K562 (cell line): ENCODE results near the gene NUP85. TPM values are rescaled to one million over a fixed set of nuclear protein-coding genes. Genes with fewer than 3 reads are reported as not detected.

Source experiments
- ATF1 ChIP-seq, 2 experiments: fragments of 450-650 bp in 1 of 2; IDR thresholded peaks; 2 replicates each; pipeline ENCODE4 v1.6.1; 2016; ENCODE audit warnings: missing compliant biosample characterization in 1 of 2, missing genetic modification characterization in 1 of 2
- CEBPG ChIP-seq, 3 experiments: fragments of 200-800 bp in 1 of 3; sonication (Bioruptor generic) in 1 of 3; sonication (generic) in 1 of 3; formaldehyde crosslinking in 1 of 3; IDR thresholded peaks in 2 of 3; conservative IDR thresholded peaks in 1 of 3; 2 replicates each; pipeline versions ENCODE4 v1.6.1 to v1.8.0; 2016 to 2022; ENCODE audit warnings: missing compliant biosample characterization in 2 of 3, missing genetic modification characterization in 2 of 3, mild to moderate bottlenecking in 1 of 3, missing genetic modification reagents in 1 of 3
- CEBPZ ChIP-seq: fragments of 150-350 bp; IDR thresholded peaks from 2 replicates; pipeline ENCODE4 v1.6.1; 2014; ENCODE audit warnings: low read depth, mild to moderate bottlenecking, low read length, borderline replicate concordance
- CHD2 ChIP-seq: IDR thresholded peaks from 2 replicates; pipeline ENCODE4 v1.6.1; 2011; ENCODE audit warnings: low read depth, low read length
- CREB1 ChIP-seq, 2 experiments: sonication (generic) in 1 of 2; formaldehyde crosslinking in 1 of 2; IDR thresholded peaks; 2 replicates each; pipeline versions ENCODE4 v1.6.1 to v1.8.0; 2012 to 2022; ENCODE audit warnings: inconsistent platforms in 1 of 2, mild to moderate bottlenecking in 1 of 2, missing genetic modification reagents in 1 of 2, moderate library complexity in 1 of 2
- E2F3 ChIP-seq: fragments of 250-450 bp; sonication (Bioruptor Pico); IDR thresholded peaks from 2 replicates; pipeline ENCODE4 v1.4.0; 2020; ENCODE audit warnings: mild to moderate bottlenecking
- L3MBTL2 ChIP-seq: fragments of 450-650 bp; IDR thresholded peaks from 2 replicates; pipeline ENCODE4 v1.6.1; 2016; ENCODE audit warnings: mild to moderate bottlenecking, moderate library complexity
- NCOA2 ChIP-seq, 2 experiments: fragments of 450-650 bp; IDR thresholded peaks; 2 replicates each; pipeline ENCODE4 v1.6.1; 2018; ENCODE audit warnings: mild to moderate bottlenecking in 2 of 2, moderate library complexity in 1 of 2; ENCODE audit not compliant: partially characterized antibody in 2 of 2
- RBBP5 ChIP-seq: fragments of 200-600 bp; sonication (generic); IDR thresholded peaks from 2 replicates; pipeline ENCODE4 v1.6.1; 2012; ENCODE audit warnings: borderline replicate concordance, mild to moderate bottlenecking, low read length, control low read depth, inconsistent platforms; ENCODE audit not compliant: insufficient read depth, poor library complexity, severe bottlenecking
- TAF9B ChIP-seq: fragments of 450-650 bp; IDR thresholded peaks from 2 replicates; pipeline ENCODE4 v1.6.1; 2018; ENCODE audit warnings: mild to moderate bottlenecking; ENCODE audit not compliant: partially characterized antibody
- TFAP4 ChIP-seq: sonication (generic); formaldehyde crosslinking; IDR thresholded peaks from 2 replicates; pipeline ENCODE4 v1.8.0; 2022; ENCODE audit warnings: missing genetic modification reagents, mild to moderate bottlenecking, moderate library complexity, borderline replicate concordance
- UBTF ChIP-seq, 2 experiments: IDR thresholded peaks; 2 replicates each; pipeline ENCODE4 v1.6.1; 2012; ENCODE audit warnings: improper control_type of control experiment in 2 of 2, low read depth in 2 of 2, low read length in 2 of 2, borderline replicate concordance in 1 of 2
- ZFP91 ChIP-seq: sonication (generic); formaldehyde crosslinking; IDR thresholded peaks from 2 replicates; pipeline ENCODE4 v1.8.0; 2022; ENCODE audit warnings: mild to moderate bottlenecking, missing genetic modification reagents
- polyA plus RNA-seq, 8 experiments: library from polyadenylated mRNA; depleted of rRNA in 4 of 8; stranded (reverse) in 5 of 8; unstranded in 3 of 8; fragments of >200 nt; fragmentation: Nextera tagmentation in 2 of 8; fragmentation: Illumina TruSeq in 1 of 8; extraction: Ambion mirVana in 2 of 8; extraction: Trizol in 1 of 8; gene quantifications; 2 replicates each; pipeline versions ENCODE4 v1.2.1 to v1.2.3, GENCODE V29; 2011 to 2014; ENCODE audit warnings: inconsistent platforms in 1 of 8, missing spikeins in 1 of 8
- total RNA-seq, 7 experiments: library from RNA; depleted of rRNA in 6 of 7; stranded (reverse); fragments of >200 nt in 6 of 7; fragmentation: Illumina TruSeq in 2 of 7; extraction: Trizol in 2 of 7; gene quantifications; 2 replicates each; pipeline versions ENCODE4 v1.2.1 to v1.2.3, GENCODE V29; 2011 to 2021; ENCODE audit warnings: low replicate concordance in 1 of 7

The NUP85 gene
- total and polyA plus RNA-seq, 9 of the 15 experiments (the other 6 are each of a cell fraction or from before 2014, with no cell fraction given): 50.2 to 177 (median 110) TPM

GRCh38 chr17:75205037-75205792 is at the start of gene NUP85 (continued):
- TF ChIP-seq ZFP91: 0 out of 2 replicates have a peak, but pooled peaks have one; percentile 40
- TF ChIP-seq L3MBTL2: peak; percentile 94
- TF ChIP-seq CHD2: peak; percentile 22; the same call in 1 of the 2 replicates
- TF ChIP-seq TFAP4 (CRISPR knock-in tag): peak; percentile 81; the same call in 1 of the 2 replicates
- peak in 1 of 2 experiments; percentile 100 for TF ChIP-seq NCOA2 (IDR thresholded peaks at IDR 0.05; ENCODE audit: partially characterized antibody in 2 of 2)
- no peak for TF ChIP-seq CEBPZ
- peak; percentile 99 for TF ChIP-seq RBBP5
- TF ChIP-seq ATF1 (CRISPR knock-in tag; IDR thresholded peaks at IDR 0.05): no peak
- TF ChIP-seq ATF1 (tag; IDR thresholded peaks at IDR 0.05): peak; percentile 61
- peak; percentile 93 for TF ChIP-seq E2F3 (CRISPR knock-in tag)
- peak; percentile 76 for TF ChIP-seq TAF9B
- peak; percentile 66 to 75; a peak in 1 of 4 replicates for TF ChIP-seq UBTF (IDR thresholded peaks at IDR 0.05; ENCODE audit: borderline replicate concordance in 1 of 2, low read depth in 2 of 2, low read length in 2 of 2)
- TF ChIP-seq CEBPG (CRISPR knock-in tag; IDR thresholded peaks at IDR 0.05): peak; percentile 65
- TF ChIP-seq CEBPG (tag; conservative IDR thresholded peaks at IDR 0.05 in 1 of 2, IDR thresholded peaks at IDR 0.05 in 1 of 2): peak in 1 of 2 experiments; percentile 79; a peak in 3 of 4 replicates
- TF ChIP-seq CREB1 (IDR thresholded peaks at IDR 0.05): no peak
- TF ChIP-seq CREB1 (CRISPR knock-in tag; IDR thresholded peaks at IDR 0.05): 0 out of 2 replicates have a peak, but pooled peaks have one; percentile 2
